GM15510 (cell line): ENCODE results near the gene COL4A4.

Experiments used
- POLR2A ChIP-seq: IDR thresholded peaks from 3 replicates; pipeline ENCODE4 v1.6.1; 2011; ENCODE audit warnings: borderline replicate concordance; ENCODE audit not compliant: insufficient read length; ENCODE audit errors: extremely low read depth

The COL4A4 gene

GRCh38 chr2:227180770-227181169 is 16.8 kb upstream of the COL4A4 start:
- TF ChIP-seq POLR2A = no peak

DNA sequence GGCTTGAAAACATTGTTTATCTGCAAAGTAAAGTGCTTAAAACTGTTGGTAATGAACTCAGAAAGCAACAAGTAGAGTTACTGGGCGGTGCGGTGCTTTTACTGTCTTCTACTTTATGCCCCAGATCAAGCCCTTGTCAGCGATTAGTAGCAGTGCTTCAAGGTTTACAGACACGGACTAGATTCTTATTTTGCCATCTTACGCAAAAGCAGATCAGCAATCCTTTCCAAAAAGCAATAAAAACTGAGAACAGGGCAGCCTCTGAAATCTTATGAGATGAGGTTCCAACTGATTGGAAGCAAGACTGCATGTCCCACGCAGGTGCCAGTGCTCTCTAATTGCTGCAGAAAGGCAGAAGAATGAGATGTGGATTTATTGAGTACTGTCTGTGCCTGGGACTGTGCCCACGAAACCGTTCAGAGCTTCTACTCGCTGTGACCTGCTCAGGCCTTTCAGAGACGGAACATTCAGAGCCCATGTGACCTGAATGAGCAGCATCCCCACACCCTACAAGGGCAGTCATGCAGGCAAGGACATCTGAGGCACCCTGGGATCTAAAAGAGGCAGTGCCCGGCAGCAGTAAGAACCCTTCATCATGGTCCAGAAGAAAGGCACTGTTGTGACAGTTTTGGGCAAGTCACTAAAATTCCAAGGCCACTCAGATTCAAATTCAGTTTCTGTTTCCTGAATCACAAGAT is 16.1 kb upstream of the COL4A4 start:
- TF ChIP-seq POLR2A = no peak

- no peak for TF ChIP-seq POLR2A
These were observed 13.8 kb upstream of the COL4A4 start for GRCh38 chr2:227177592-227178336.

- TF ChIP-seq POLR2A = peak; percentile 15
These were observed 822 bp upstream of the COL4A4 start for GRCh38 chr2:227164763-227165291.

- peak; percentile 24 for TF ChIP-seq POLR2A
These were observed 464 bp downstream of the COL4A4 start for GRCh38 chr2:227163485-227163997.

GRCh38 chr2:227161947-227162346 is 2.1 kb downstream of the COL4A4 start:
- no peak for TF ChIP-seq POLR2A

GRCh38 chr2:227160164-227160563 is 3.8 kb downstream of the COL4A4 start:
- no peak for TF ChIP-seq POLR2A

- no peak for TF ChIP-seq POLR2A
These were observed 8.8 kb downstream of the COL4A4 start for GRCh38 chr2:227154986-227155774.

DNA sequence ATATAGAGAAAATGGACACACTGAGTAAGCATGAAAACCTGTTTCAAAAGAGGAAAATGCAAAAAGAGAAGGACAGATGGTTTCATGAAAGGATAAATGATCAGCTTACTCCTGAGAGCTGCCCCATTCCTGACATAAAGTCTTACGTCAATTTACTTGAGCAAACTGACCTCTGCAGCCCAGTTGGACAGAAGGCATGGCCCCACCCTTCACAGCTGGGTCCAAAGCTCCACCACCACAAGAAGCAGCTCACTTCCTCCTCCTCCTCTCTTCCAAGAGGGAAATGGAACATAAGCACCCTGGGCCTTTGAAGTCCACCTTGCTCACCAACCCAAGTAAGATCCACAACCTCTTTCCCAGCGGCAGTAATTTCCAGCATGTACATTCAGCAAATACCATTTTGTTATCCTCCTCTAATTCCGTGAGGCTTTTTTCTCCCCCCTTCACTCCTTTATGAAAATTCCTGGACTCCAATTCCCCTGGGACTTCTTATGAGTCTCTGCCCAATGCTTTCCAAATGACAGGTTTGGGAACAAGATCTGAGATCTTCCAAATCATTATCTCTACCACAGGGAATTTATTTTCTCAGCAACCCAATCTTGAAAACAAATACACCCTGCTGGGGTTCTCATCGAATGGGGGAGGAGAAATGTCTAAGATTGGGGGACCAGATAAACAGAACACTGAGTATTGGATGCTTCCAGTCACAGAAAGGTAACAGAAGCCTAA is 10.1 kb downstream of the COL4A4 start:
- TF ChIP-seq POLR2A = no peak

DNA sequence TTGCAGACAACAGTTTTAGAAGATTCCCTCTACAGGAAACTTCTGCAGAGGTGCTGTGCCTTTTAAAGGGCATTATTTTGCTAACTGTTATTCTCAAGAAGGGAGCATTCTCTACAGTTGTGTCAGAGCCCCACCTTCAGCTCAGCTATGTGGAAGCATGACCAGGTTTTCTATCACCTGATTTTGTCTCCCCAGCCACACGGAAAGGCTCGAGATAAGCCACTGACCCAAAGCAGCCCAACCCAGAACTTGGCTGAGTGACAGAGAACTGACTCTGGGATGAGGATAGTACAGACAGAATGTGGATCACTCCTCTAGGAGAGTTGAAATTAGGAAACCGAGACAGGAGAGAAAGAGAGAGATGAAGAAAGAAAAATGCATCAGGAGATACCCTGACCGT is 10.7 kb downstream of the COL4A4 start:
- TF ChIP-seq POLR2A = no peak

DNA sequence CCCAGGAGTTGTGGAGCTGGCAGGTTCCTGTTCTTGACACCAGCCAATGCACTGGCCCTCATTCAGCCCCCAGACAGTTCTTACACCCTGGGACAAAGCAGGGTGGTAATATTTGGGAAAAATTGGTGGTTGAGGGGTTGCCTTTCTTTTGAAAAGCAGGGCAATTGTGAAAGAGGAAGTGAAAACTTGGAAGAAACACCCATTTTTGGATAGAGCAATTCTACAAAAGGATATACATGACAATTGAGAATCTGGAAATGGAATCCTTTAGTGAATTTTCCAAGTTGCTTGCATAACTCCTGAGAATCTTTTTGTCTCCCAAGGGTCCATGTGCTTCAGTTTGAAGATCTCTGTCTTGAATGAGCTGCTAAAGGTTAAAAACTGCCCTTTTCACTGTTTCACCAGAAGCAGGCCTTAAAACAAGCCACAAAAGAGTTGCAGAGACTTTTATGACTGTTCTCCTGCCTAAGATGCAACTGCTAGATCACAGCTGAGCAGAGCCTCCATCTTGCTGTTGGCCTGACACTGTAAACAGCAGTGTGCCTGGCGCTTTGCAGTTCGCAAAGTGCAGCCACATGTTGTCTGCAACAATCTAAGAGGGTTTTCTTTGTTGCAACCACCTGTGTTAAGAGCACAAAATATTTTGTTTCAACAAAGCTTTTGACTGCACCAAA is 11.8 kb downstream of the COL4A4 start:
- TF ChIP-seq POLR2A = no peak

DNA sequence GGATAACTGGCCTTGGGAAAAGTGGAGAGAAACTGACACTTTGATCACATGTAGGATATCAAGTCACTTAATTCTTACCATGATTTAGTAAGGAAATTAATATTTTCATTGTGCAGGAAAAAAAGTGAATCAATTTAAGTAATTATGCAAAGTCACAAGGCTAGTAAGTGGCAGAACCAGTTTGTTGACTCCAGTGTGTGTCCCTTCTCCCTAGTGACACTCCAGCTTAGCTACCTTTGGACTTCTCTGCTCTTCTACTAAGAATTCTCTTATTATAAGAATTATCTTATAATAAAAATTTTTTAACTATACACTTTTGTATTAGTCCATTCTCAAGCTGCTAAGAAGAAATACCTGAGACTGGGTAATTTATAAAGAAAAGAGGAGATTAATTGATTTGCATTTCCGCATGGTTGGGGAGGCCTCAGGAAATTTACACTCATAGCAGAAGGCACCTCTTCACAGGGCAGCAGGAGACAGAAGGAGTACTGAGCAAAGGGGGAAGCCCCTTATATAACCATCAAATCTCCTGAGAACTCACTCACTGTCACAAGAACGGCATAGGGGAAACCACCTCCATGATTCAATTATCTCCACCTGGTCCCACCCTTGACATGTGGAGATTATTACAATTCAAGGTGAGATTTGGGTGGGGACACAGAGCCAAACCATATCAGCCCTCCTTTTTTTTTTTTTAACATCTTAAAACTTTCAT is 13.6 kb downstream of the COL4A4 start:
- no peak for TF ChIP-seq POLR2A

DNA sequence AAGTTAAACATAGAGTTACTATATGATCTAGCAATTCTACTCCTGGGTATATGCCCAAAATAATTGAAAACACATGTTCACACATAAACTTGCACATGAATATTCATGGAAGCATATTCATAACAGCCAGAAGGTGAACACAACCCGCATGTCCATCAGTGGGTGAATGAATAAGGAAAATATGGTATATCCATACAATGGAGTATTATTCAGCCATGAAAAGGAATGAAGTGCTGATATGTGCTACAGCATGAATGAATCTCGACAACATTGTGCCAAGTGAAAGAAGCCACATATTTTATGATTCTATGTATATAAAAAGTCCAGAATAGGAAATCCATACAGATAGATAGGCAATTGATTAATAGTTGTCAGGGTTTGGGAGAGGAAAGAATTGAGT is 15.9 kb downstream of the COL4A4 start:
- no peak for TF ChIP-seq POLR2A
